B cell (primary cell): ENCODE data around the gene PGA5.
"Not testable (repeated sequence)": the region's sequence is repeated elsewhere in the genome, so short reads cannot be mapped to it uniquely, and the experiment has no call there.

Source experiments
- CTCF ChIP-seq: fragments of 200-600 bp; IDR thresholded peaks from one replicate; pipeline ENCODE4 v1.8.0; 2022; ENCODE audit warnings: antibody characterized with exemption, mild to moderate bottlenecking
- EZH2 ChIP-seq: IDR thresholded peaks from 2 replicates; pipeline ENCODE4 v1.6.1; 2012; ENCODE audit warnings: borderline replicate concordance, low read depth, mild to moderate bottlenecking, moderate library complexity, low read length; ENCODE audit not compliant: insufficient read depth, poor library complexity, severe bottlenecking

GRCh38 chr11:61252332-61252731 lies 11.4 kb downstream of the PGA5 start:
- not testable (repeated sequence) for TF ChIP-seq CTCF, EZH2
